Measurements from ENCODE around the gene RGR.

The RGR gene

GRCh38 chr10:84205049-84205852, 39.6 kb upstream of the RGR start:
- peak; percentile 89 for TF ChIP-seq CTCF (IDR thresholded peaks at IDR 0.05)

GRCh38 chr10:84205853-84206525, 38.9 kb upstream of the RGR start:
- no peaks in the 10 kb centered on the region for H3K36me3 Mint-ChIP-seq (ENCODE audit: low read depth)
- no peaks in the 10 kb centered on the region for H3K4me1 Mint-ChIP-seq
- no peaks in the 10 kb centered on the region for H3K9me3 Mint-ChIP-seq
- peaks cover 22% of the 10 kb centered on the region for H3K27me3 Mint-ChIP-seq (ENCODE audit: low read depth, poor library complexity)
- DNase-seq, result no peak
- H3K4me3 Mint-ChIP-seq, result no peak overlapping the region
- no peak for TF ChIP-seq CTCF (IDR thresholded peaks at IDR 0.05)
- H3K27ac Mint-ChIP-seq, result no peak overlapping the region

More at GRCh38 chr10:84205049-84205852, 39.6 kb upstream of the RGR start:
- no peaks in the 10 kb centered on the region for H3K4me1 Mint-ChIP-seq
- DNase-seq, result peak; percentile 79
- H3K27me3 Mint-ChIP-seq (ENCODE audit: low read depth, poor library complexity), result peaks cover 22% of the 10 kb centered on the region
- no peak overlapping the region for H3K27ac Mint-ChIP-seq
- H3K4me3 Mint-ChIP-seq, result no peak overlapping the region
- H3K36me3 Mint-ChIP-seq (ENCODE audit: low read depth), result no peaks in the 10 kb centered on the region
- no peaks in the 10 kb centered on the region for H3K9me3 Mint-ChIP-seq

GRCh38 chr10:84208023-84208422, 36.8 kb upstream of the RGR start:
- no peak overlapping the region for H3K4me3 Mint-ChIP-seq
- peaks cover 22% of the 10 kb centered on the region for H3K27me3 Mint-ChIP-seq (ENCODE audit: low read depth, poor library complexity)
- H3K4me1 Mint-ChIP-seq, result no peaks in the 10 kb centered on the region
- no peaks in the 10 kb centered on the region for H3K36me3 Mint-ChIP-seq (ENCODE audit: low read depth)
- H3K9me3 Mint-ChIP-seq, result no peaks in the 10 kb centered on the region
- no peak overlapping the region for H3K27ac Mint-ChIP-seq
- TF ChIP-seq CTCF (IDR thresholded peaks at IDR 0.05), result no peak
- no peak for DNase-seq

GRCh38 chr10:84211566-84211965, 33.3 kb upstream of the RGR start:
- Mint-ChIP-seq H3K4me1 (no peaks in the 10 kb centered on the region), H3K27ac (no peak overlapping the region), H3K4me3 (no peak overlapping the region), H3K36me3 (ENCODE audit: low read depth) (no peaks in the 10 kb centered on the region), H3K27me3 (ENCODE audit: low read depth, poor library complexity) (peaks cover 18% of the 10 kb centered on the region), H3K9me3 (no peaks in the 10 kb centered on the region)
- DNase-seq, result no peak
- TF ChIP-seq CTCF (IDR thresholded peaks at IDR 0.05), result no peak

GRCh38 chr10:84212014-84212413, 32.8 kb upstream of the RGR start:
- peaks cover 14% of the 10 kb centered on the region for H3K27me3 Mint-ChIP-seq (ENCODE audit: low read depth, poor library complexity)
- no peaks in the 10 kb centered on the region for H3K4me1 Mint-ChIP-seq
- no peaks in the 10 kb centered on the region for H3K9me3 Mint-ChIP-seq

More at GRCh38 chr10:84212014-84212413, 32.8 kb upstream of the RGR start:
- DNase-seq, result no peak
- no peak overlapping the region for H3K4me3 Mint-ChIP-seq
- no peak overlapping the region for H3K27ac Mint-ChIP-seq
- no peak for TF ChIP-seq CTCF (IDR thresholded peaks at IDR 0.05)
- H3K36me3 Mint-ChIP-seq (ENCODE audit: low read depth), result no peaks in the 10 kb centered on the region

Data from nephron progenitor cell (in vitro differentiated cells).